K562 (cell line): Measurements from ENCODE around the gene RDH8. TPM values are rescaled to one million over a fixed set of nuclear protein-coding genes. Genes with fewer than 3 reads are reported as not detected.
A peak's percentile ranks its signal among the peaks of the same experiment; 100 is the strongest.

Source experiments
- ATAC-seq: fragments of 200-7000 bp; cut with Tn5 transposase; 3 replicates; pipeline ENCODE4 v1.9.1; 2020; ENCODE audit warnings: moderate library complexity
- BruUV-seq: library from RNA; stranded (reverse); fragments of 400-500 nt; replicated peaks from 2 replicates; lab custom pipeline; 2021; lab: Mats Ljungman, UMichigan
- CTCF ChIA-PET: fragments of 300-600 bp; formaldehyde crosslinking; extraction: SDS; loops from one replicate; lab custom pipeline; 2021; ENCODE audit warnings: low intra/inter-chr PET ratio; lab: Yijun Ruan, JAX
- POLR2A ChIA-PET: fragments of 300-600, 350-650 bp; sonication (Branson Sonifier 250); formaldehyde crosslinking; extraction: SDS; loops from one replicate; lab custom pipeline; 2021; ENCODE audit warnings: antibody characterized with exemption, inconsistent platforms; lab: Yijun Ruan, JAX
- DNase-seq, 4 experiments: peaks; one replicate each; pipeline versions ENCODE4 v3.0.0 to v3.0.0-alpha.2; 2011 to 2018; ENCODE audit warnings: low spot score in 3 of 4, mixed read lengths in 3 of 4; ENCODE audit errors: extremely low read depth in 1 of 4
- FAIRE-seq: peaks from 2 replicates; lab custom pipeline; 2011; peaks lifted over from hg19 to GRCh38; lab: Jason Lieb, UNC
- H2AFZ ChIP-seq: 2 replicates; pipeline ENCODE4 v1.6.0; 2011; ENCODE audit warnings: low read depth, low read length, control low read depth, inconsistent platforms
- H3K27ac ChIP-seq: fragments of 200-600 bp; 3 replicates; pipeline ENCODE4 v1.8.0; 2011; ENCODE audit warnings: low read depth, mild to moderate bottlenecking, control low read depth, inconsistent platforms, low read length, moderate library complexity, mixed read lengths; ENCODE audit errors: extremely low read depth
- H3K27me3 ChIP-seq, 2 experiments: fragments of 300-600 bp in 1 of 2; 2 replicates in 1 of 2; 3 replicates in 1 of 2; pipeline versions ENCODE4 v1.6.0 to v1.8.0; 2011; ENCODE audit warnings: inconsistent platforms in 2 of 2, low read length in 2 of 2, mild to moderate bottlenecking in 1 of 2, mixed read lengths in 1 of 2, moderate library complexity in 1 of 2; ENCODE audit not compliant: control insufficient read depth in 2 of 2, insufficient read depth in 2 of 2
- H3K36me3 ChIP-seq: fragments of 300-600 bp; 3 replicates; pipeline ENCODE4 v1.8.0; 2011; ENCODE audit warnings: mild to moderate bottlenecking, low read length, inconsistent platforms; ENCODE audit not compliant: control insufficient read depth, insufficient read depth
- H3K4me1 ChIP-seq, 2 experiments: fragments of 200-600 bp in 1 of 2; replicated peaks in 1 of 2; 2 replicates in 1 of 2; 3 replicates in 1 of 2; pipeline versions ENCODE4 v1.5.1 to v1.8.0; 2011; ENCODE audit warnings: inconsistent platforms in 2 of 2, low read length in 2 of 2, mild to moderate bottlenecking in 1 of 2, mixed read lengths in 1 of 2, moderate library complexity in 1 of 2; ENCODE audit not compliant: control insufficient read depth in 2 of 2, insufficient read depth in 2 of 2
- H3K4me2 ChIP-seq: 2 replicates; pipeline ENCODE4 v1.6.1; 2011; ENCODE audit warnings: low read length, control low read depth, inconsistent platforms, mixed read lengths; ENCODE audit not compliant: insufficient read depth
- H3K4me3 ChIP-seq: fragments of 200-600 bp; sonication (generic), shearing (Covaris generic); 2 replicates; pipeline ENCODE4 v1.5.1; 2016; ENCODE audit warnings: control low read depth, inconsistent platforms
- H3K79me2 ChIP-seq: fragments of 200-600 bp; 3 replicates; pipeline ENCODE4 v1.8.0; 2011; ENCODE audit warnings: low read length, inconsistent platforms; ENCODE audit not compliant: control insufficient read depth, insufficient read depth
- H3K9ac ChIP-seq, 2 experiments: 2 replicates each; pipeline versions ENCODE4 v1.6.0 to v1.6.1; 2011; ENCODE audit warnings: low read depth in 2 of 2, low read length in 2 of 2, control low read depth in 1 of 2, inconsistent platforms in 1 of 2, mild to moderate bottlenecking in 1 of 2, mixed read lengths in 1 of 2; ENCODE audit not compliant: insufficient read depth in 1 of 2
- H3K9me1 ChIP-seq: one replicate; pipeline ENCODE4 v1.6.0; 2011; ENCODE audit warnings: inconsistent platforms, mild to moderate bottlenecking, low read length, moderate library complexity; ENCODE audit not compliant: control insufficient read depth, insufficient read depth
- H3K9me3 ChIP-seq: replicated peaks from 2 replicates; pipeline ENCODE4 v1.5.1; 2011; ENCODE audit warnings: low read depth, low read length, inconsistent platforms; ENCODE audit not compliant: control insufficient read depth, insufficient read depth
- H4K20me1 ChIP-seq: replicated peaks from 2 replicates; pipeline ENCODE4 v1.6.1; 2011; ENCODE audit warnings: low read length, inconsistent platforms, mixed read lengths; ENCODE audit not compliant: control insufficient read depth, insufficient read depth
- HCFC1 ChIP-seq: IDR thresholded peaks from 2 replicates; pipeline ENCODE4 v1.6.1; 2012; ENCODE audit warnings: low read depth, low read length, improper control_type of control experiment
- IRF2 ChIP-seq: sonication (generic); formaldehyde crosslinking; IDR thresholded peaks from 2 replicates; pipeline ENCODE4 v1.8.1; 2022; ENCODE audit warnings: mild to moderate bottlenecking, missing genetic modification reagents
- SIX5 ChIP-seq, 2 experiments: IDR thresholded peaks; 2 replicates each; pipeline ENCODE4 v1.6.1; 2011; ENCODE audit warnings: low read length in 2 of 2, borderline replicate concordance in 1 of 2, low read depth in 1 of 2, mild to moderate bottlenecking in 1 of 2, moderate library complexity in 1 of 2; ENCODE audit not compliant: insufficient read depth in 1 of 2
- ZC3H4 ChIP-seq: sonication (generic); formaldehyde crosslinking; IDR thresholded peaks from 2 replicates; pipeline ENCODE4 v1.9.0; 2021; ENCODE audit warnings: missing genetic modification reagents, borderline replicate concordance
- ZNF143 ChIP-seq: sonication (generic); formaldehyde crosslinking; IDR thresholded peaks from 2 replicates; pipeline ENCODE4 v1.9.0; 2022; ENCODE audit warnings: mild to moderate bottlenecking, missing genetic modification reagents
- WGBS: fragments of 100-300 bp; shearing (Covaris generic); methylation state at CpG from one replicate; pipeline ENCODE4 v1.1.6; 2016; ENCODE audit warnings: low coverage, mixed read lengths; ENCODE audit not compliant: insufficient coverage; ENCODE audit errors: missing lambda C conversion rate; 5-methylcytosine and 5-hydroxymethylcytosine counted together
- in situ Hi-C: fragments of 300-500 bp; cut with MboI; formaldehyde crosslinking; loops from 4 replicates; pipeline ENCODE4 v1.15.0; 2018; ENCODE audit warnings: inconsistent platforms, mixed read lengths
- intact Hi-C: fragments of 100-400 bp; cut with micrococcal nuclease; formaldehyde crosslinking; loops from 2 replicates; pipeline ENCODE4 v1.14.2; 2022
- polyA plus RNA-seq, 8 experiments: library from polyadenylated mRNA; depleted of rRNA in 4 of 8; stranded (reverse) in 5 of 8; unstranded in 3 of 8; fragments of >200 nt; fragmentation: Nextera tagmentation in 2 of 8; fragmentation: Illumina TruSeq in 1 of 8; extraction: Ambion mirVana in 2 of 8; extraction: Trizol in 1 of 8; gene quantifications; 2 replicates each; pipeline versions ENCODE4 v1.2.1 to v1.2.3, GENCODE V29; 2011 to 2014; ENCODE audit warnings: inconsistent platforms in 1 of 8, missing spikeins in 1 of 8
- total RNA-seq, 7 experiments: library from RNA; depleted of rRNA in 6 of 7; stranded (reverse); fragments of >200 nt in 6 of 7; fragmentation: Illumina TruSeq in 2 of 7; extraction: Trizol in 2 of 7; gene quantifications; 2 replicates each; pipeline versions ENCODE4 v1.2.1 to v1.2.3, GENCODE V29; 2011 to 2021; ENCODE audit warnings: low replicate concordance in 1 of 7
- TF ChIP-seq, protein P1 (sequence below), 2 experiments: fragments of 450-650 bp; IDR thresholded peaks; 2 replicates each; pipeline ENCODE4 v1.6.1; 2018; ENCODE audit warnings: mild to moderate bottlenecking in 2 of 2, low read depth in 1 of 2; ENCODE audit not compliant: partially characterized antibody in 2 of 2

Gene RDH8
- total and polyA plus RNA-seq, 9 of the 15 experiments (the other 6 are each of a cell fraction or from before 2014, with no cell fraction given), result not detected

DNA sequence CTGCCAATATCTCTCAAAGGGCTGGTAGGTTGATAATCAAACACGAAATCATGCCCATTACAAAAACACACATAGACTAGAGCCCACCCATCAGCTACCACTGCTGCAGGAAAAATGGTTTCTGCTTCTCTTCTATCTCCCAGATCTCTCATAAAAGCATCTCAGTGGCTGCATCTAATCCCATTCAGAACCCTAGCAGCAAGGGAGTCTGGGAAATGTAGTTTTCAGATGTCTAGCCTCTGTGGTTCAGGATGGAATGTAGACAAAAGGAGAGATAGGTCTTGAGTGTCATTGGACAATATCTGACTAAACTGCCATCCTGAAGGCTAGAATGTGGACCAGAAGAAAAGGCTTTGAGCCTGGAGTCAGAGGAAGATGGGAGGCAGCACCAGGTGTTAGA is 32.1 kb downstream of the RDH8 start:
- DNase-seq (peak in 1 of 4 experiments; percentile 9), ATAC-seq (peak; percentile 76), FAIRE-seq (peak; percentile 6)
- H2AFZ ChIP-seq, result no peak overlapping the region
- H3K9me3 ChIP-seq, result no peaks in the 10 kb centered on the region
- H3K27ac ChIP-seq, result no peak overlapping the region
- H3K27me3 ChIP-seq, result peaks cover 0 to 21% of the 10 kb centered on the region in 2 experiments; a peak in 2 of 5 replicates
- intact Hi-C loops, result no loop called here
- no peaks in the 10 kb centered on the region for H4K20me1 ChIP-seq
- CTCF ChIA-PET, result no interaction called here
- BruUV-seq, result no TSS peak
- H3K36me3 ChIP-seq, result no peaks in the 10 kb centered on the region
- no peaks in the 10 kb centered on the region for H3K4me1 ChIP-seq
- H3K79me2 ChIP-seq, result no peaks in the 10 kb centered on the region
- H3K4me2 ChIP-seq, result no peak overlapping the region
- in situ Hi-C loops, result no loop called here
- no peak overlapping the region for H3K9ac ChIP-seq
- POLR2A ChIA-PET, result no interaction called here
- TF ChIP-seq ZC3H4 (CRISPR knock-in tag) (no peak), IRF2 (CRISPR knock-in tag) (no peak), HCFC1 (peak; percentile 76), SIX5 (IDR thresholded peaks at IDR 0.05; ENCODE audit: borderline replicate concordance in 1 of 2, insufficient read depth in 1 of 2, low read depth in 1 of 2, low read length in 2 of 2) (peak; percentile 27 to 53; a peak in 1 of 4 replicates), ZNF143 (CRISPR knock-in tag) (peak; percentile 73)
- TF ChIP-seq, protein P1, sequence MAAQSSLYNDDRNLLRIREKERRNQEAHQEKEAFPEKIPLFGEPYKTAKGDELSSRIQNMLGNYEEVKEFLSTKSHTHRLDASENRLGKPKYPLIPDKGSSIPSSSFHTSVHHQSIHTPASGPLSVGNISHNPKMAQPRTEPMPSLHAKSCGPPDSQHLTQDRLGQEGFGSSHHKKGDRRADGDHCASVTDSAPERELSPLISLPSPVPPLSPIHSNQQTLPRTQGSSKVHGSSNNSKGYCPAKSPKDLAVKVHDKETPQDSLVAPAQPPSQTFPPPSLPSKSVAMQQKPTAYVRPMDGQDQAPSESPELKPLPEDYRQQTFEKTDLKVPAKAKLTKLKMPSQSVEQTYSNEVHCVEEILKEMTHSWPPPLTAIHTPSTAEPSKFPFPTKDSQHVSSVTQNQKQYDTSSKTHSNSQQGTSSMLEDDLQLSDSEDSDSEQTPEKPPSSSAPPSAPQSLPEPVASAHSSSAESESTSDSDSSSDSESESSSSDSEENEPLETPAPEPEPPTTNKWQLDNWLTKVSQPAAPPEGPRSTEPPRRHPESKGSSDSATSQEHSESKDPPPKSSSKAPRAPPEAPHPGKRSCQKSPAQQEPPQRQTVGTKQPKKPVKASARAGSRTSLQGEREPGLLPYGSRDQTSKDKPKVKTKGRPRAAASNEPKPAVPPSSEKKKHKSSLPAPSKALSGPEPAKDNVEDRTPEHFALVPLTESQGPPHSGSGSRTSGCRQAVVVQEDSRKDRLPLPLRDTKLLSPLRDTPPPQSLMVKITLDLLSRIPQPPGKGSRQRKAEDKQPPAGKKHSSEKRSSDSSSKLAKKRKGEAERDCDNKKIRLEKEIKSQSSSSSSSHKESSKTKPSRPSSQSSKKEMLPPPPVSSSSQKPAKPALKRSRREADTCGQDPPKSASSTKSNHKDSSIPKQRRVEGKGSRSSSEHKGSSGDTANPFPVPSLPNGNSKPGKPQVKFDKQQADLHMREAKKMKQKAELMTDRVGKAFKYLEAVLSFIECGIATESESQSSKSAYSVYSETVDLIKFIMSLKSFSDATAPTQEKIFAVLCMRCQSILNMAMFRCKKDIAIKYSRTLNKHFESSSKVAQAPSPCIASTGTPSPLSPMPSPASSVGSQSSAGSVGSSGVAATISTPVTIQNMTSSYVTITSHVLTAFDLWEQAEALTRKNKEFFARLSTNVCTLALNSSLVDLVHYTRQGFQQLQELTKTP (IDR thresholded peaks at IDR 0.05; ENCODE audit: low read depth in 1 of 2, partially characterized antibody in 2 of 2), result peak in 1 of 2 experiments; percentile 59
- TF ChIP-seq, all 486 proteins: peak for 4
- Histone ChIP-seq H3K9me1 (no peaks in the 10 kb centered on the region), H3K4me3 (no peak overlapping the region)
- 8% methylated on average over 1 of the region's 1 CpG for WGBS
